IPS-18a (cell line): ENCODE results near the gene CCDC92.
"Not testable (repeated sequence)": the region's sequence is repeated elsewhere in the genome, so short reads cannot be mapped to it uniquely, and the experiment has no call there.

Experiments used
- H3K27ac ChIP-seq: one replicate; pipeline ENCODE4 v1.5.1; 2013; ENCODE audit warnings: low read length
- H3K27me3 ChIP-seq: one replicate; pipeline ENCODE4 v1.6.1; 2013; ENCODE audit warnings: mild to moderate bottlenecking, low read length; ENCODE audit not compliant: control insufficient read depth, insufficient read depth
- H3K36me3 ChIP-seq: one replicate; pipeline ENCODE4 v1.6.1; 2013; ENCODE audit warnings: low read depth, low read length; ENCODE audit not compliant: control insufficient read depth
- H3K4me1 ChIP-seq: one replicate; pipeline ENCODE4 v1.6.1; 2013; ENCODE audit warnings: low read depth, low read length; ENCODE audit not compliant: control insufficient read depth
- H3K4me3 ChIP-seq: one replicate; pipeline ENCODE4 v1.5.1; 2013; ENCODE audit warnings: low read length
- H3K9ac ChIP-seq: one replicate; pipeline ENCODE4 v1.6.1; 2013; ENCODE audit warnings: mild to moderate bottlenecking, low read length, moderate library complexity
- H3K9me3 ChIP-seq: one replicate; pipeline ENCODE4 v1.6.1; 2013; ENCODE audit warnings: low read depth, low read length; ENCODE audit not compliant: control insufficient read depth

CCDC92 gene

DNA sequence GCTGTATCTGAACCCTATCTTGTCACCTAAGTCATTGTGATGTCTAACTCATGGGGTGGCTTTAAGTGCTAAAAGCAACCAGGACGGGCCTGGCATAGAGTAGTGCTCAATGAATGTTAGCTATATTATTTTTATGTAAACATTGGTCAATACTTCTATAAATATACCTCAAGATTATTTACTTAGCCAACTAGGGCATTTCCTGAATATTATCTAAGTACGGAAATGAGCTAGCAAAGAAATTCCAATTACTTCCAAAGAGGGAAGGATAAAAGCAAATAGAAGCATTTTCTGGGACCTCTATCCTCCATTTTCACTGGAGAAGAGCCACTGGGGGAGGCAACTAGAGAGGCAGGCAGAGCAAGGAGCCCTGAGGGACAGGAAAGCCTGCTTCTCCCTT lies 20.6 kb downstream of the CCDC92 start:
- no peaks in the 10 kb centered on the region for H3K9me3 ChIP-seq
- peaks cover 19% of the 10 kb centered on the region for H3K27me3 ChIP-seq
- no peaks in the 10 kb centered on the region for H3K4me1 ChIP-seq
- no peak overlapping the region for H3K4me3 ChIP-seq
- H3K27ac ChIP-seq: no peak overlapping the region
- H3K9ac ChIP-seq: no peak overlapping the region
- no peaks in the 10 kb centered on the region for H3K36me3 ChIP-seq

DNA sequence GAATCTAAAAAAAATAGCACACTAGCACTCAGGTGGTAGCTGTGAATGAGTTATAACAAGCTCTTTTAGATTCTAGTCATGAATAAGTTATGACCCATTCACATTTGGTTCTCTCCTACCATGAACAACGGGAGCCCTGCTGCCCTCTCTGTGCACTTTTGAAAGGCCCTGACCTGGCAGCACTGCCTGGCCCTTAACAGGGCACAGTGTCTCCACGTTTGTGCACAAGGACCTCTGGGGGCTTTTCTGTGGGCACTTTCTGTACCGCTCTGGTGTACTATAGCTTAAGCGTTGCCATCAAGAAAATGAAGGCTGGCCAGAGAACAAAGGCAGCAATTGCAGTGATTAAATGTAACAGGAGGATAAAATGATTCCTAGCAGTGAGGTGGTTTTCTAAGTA lies 21.2 kb downstream of the CCDC92 start:
- H3K27ac ChIP-seq: no peak overlapping the region
- H3K27me3 ChIP-seq: peaks cover 16% of the 10 kb centered on the region
- no peaks in the 10 kb centered on the region for H3K4me1 ChIP-seq
- no peak overlapping the region for H3K4me3 ChIP-seq
- no peaks in the 10 kb centered on the region for H3K36me3 ChIP-seq
- H3K9ac ChIP-seq: no peak overlapping the region
- no peaks in the 10 kb centered on the region for H3K9me3 ChIP-seq

DNA sequence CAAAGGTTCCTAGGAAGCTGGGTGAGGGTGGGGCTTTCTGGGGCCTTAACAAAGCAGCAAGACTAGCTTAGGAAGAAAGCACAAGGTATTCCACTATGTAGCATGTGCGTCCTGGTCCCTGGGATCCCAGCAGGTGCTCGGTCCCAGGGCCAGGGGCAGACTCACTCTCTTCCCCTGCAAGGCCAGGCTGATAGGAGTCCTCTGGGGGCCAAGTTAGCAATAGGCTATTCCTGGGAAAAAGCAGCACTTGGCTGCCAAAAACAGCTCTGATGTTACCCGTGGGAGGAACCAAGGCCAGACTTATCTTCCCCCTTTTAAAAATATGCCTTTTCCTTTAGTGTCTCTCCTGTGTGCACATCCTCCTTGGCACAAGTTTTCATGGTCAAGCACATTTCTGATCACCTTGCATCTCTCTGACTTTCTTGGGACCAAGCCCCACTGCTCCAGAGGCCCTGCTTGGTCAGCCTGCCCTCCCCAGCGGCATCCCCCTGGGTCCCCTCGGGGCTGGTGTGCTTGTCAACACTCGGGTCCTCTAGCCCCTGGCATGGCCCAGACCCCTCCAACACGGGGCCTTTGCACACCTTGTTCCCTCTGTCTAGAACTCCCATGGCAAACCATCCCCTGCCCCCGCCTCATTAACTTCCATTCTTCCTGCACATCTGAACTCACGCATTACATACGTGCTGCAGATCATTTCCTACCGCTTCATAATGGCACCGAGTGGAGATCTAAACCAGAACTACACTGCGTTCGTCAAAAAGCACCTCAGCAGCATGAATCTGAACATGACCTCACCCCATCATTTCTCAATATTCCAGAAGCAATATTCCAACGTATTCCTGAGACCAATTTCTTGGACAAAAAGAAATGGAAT lies 21.9 kb downstream of the CCDC92 start:
- Histone ChIP-seq H3K9ac (no peak overlapping the region), H3K27ac (no peak overlapping the region), H3K36me3 (no peaks in the 10 kb centered on the region), H3K4me1 (no peaks in the 10 kb centered on the region), H3K4me3 (no peak overlapping the region), H3K27me3 (peaks cover 9% of the 10 kb centered on the region), H3K9me3 (no peaks in the 10 kb centered on the region)

DNA sequence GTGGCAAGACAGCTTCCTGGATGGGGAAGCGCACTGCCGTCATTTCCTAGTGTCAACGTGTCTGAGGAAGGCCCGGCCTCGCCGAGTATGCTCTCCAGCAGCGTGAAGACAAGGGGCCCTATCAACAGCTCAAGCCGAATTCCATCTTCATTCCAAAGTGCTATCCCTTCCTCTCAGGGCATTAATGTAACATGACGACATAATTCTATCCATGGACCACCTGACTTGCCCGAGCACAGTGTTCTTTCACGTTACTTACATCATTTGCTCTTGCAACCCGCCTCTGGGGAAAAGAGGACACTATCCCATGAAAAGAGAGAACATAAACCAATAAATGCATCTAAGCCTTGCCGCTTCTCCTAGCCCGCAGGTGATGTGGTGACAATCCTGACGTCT lies 22.9 kb downstream of the CCDC92 start:
- H3K9ac ChIP-seq: no peak overlapping the region
- no peaks in the 10 kb centered on the region for H3K9me3 ChIP-seq
- no peaks in the 10 kb centered on the region for H3K4me1 ChIP-seq
- peaks cover 9% of the 10 kb centered on the region for H3K27me3 ChIP-seq
- H3K4me3 ChIP-seq: no peak overlapping the region
- no peaks in the 10 kb centered on the region for H3K36me3 ChIP-seq
- no peak overlapping the region for H3K27ac ChIP-seq

- H3K36me3 ChIP-seq: no peaks in the 10 kb centered on the region
- no peak overlapping the region for H3K4me3 ChIP-seq
- no peaks in the 10 kb centered on the region for H3K4me1 ChIP-seq
- peaks cover 9% of the 10 kb centered on the region for H3K27me3 ChIP-seq
- no peak overlapping the region for H3K27ac ChIP-seq
- H3K9me3 ChIP-seq: no peaks in the 10 kb centered on the region
- H3K9ac ChIP-seq: no peak overlapping the region
These were observed 23.5 kb downstream of the CCDC92 start for GRCh38 chr12:123948796-123949769.

- Histone ChIP-seq H3K4me3 (no peak overlapping the region), H3K4me1 (no peaks in the 10 kb centered on the region), H3K27me3 (peaks cover 9% of the 10 kb centered on the region), H3K9ac (no peak overlapping the region), H3K27ac (no peak overlapping the region), H3K9me3 (no peaks in the 10 kb centered on the region), H3K36me3 (no peaks in the 10 kb centered on the region)
These were observed 24.2 kb downstream of the CCDC92 start for GRCh38 chr12:123948401-123948795.

GRCh38 chr12:123947531-123947930 lies 25.1 kb downstream of the CCDC92 start:
- not testable (repeated sequence) for H3K4me1 ChIP-seq, H3K27ac ChIP-seq, H3K9me3 ChIP-seq, H3K9ac ChIP-seq, H3K36me3 ChIP-seq, H3K27me3 ChIP-seq, H3K4me3 ChIP-seq

DNA sequence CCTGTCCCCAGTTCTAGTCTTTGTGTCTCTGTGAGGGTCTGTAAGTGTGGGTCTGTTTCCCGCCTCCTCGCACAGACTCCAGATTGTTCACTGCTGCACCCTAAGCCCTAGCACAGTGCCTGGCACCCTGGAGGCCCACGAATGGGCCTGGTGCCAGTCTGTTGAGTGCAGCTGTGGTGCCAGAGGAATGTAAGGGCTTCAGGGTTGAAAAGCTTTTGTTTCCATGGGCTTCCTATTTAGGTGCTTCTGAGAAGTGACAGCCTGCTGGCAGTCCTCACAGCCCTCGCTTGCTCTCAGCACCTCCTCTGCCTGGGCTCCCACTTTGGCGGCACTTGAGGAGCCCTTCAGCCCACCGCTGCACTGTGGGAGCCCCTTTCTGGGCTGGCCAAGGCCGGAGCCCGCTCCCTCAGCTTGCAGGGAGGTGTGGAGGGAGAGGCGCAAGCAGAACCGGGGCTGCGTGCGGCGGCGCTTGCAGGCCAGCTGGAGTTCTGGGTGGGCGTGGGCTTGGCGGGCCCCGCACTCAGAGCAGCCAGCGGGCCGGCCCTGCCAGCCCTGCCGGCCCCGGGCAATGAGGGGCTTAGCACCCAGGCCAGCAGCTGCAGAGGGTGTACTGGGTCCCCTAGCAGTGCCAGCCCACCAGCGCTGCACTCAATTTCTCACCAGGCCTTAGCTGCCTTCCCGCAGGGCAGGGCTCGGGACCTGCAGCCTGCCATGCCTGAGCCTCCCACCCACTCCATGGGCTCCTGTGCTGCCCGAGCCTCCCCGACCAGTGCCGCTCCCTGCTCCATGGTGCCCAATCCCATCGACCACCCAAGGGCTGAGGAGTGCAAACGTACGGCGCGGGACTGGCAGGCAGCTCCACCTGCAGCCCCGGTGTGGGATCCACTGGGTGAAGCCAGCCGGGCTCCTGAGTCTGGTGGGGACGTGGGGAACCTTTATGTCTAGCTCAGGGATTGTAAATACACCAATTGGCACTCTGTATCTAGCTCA lies 25.8 kb downstream of the CCDC92 start:
- not testable (repeated sequence) for H3K4me1 ChIP-seq, H3K36me3 ChIP-seq, H3K9ac ChIP-seq, H3K4me3 ChIP-seq, H3K9me3 ChIP-seq, H3K27ac ChIP-seq, H3K27me3 ChIP-seq

DNA sequence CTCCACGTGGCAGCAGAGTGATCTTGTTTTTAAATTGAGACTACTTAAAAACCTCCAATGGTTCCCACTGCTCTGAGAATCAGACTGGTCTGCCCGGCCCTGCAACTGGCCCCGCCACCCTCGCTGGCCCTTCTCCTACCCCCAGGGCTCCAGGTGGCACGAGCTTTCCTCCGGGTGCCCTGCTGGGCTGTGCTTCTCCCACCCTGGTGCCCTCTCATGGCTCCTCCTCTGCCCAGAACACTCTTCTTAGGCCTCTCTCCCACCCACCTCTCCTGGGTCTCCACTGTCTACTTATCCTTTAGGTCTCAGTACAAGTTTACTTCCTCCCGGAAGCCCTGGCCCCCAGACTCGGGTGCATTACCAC lies 26.5 kb downstream of the CCDC92 start:
- H3K9ac ChIP-seq: no peak overlapping the region
- H3K4me3 ChIP-seq: no peak overlapping the region
- H3K36me3 ChIP-seq: no peaks in the 10 kb centered on the region
- H3K4me1 ChIP-seq: no peaks in the 10 kb centered on the region
- peaks cover 9% of the 10 kb centered on the region for H3K27me3 ChIP-seq
- no peaks in the 10 kb centered on the region for H3K9me3 ChIP-seq
- no peak overlapping the region for H3K27ac ChIP-seq

- Histone ChIP-seq H3K4me1 (no peaks in the 10 kb centered on the region), H3K9me3 (no peaks in the 10 kb centered on the region), H3K36me3 (no peaks in the 10 kb centered on the region), H3K27me3 (peaks cover 9% of the 10 kb centered on the region), H3K27ac (no peak overlapping the region), H3K4me3 (no peak overlapping the region), H3K9ac (no peak overlapping the region)
These were observed 27.1 kb downstream of the CCDC92 start for GRCh38 chr12:123945287-123946151.
